ENCODE results near the gene LAD1.

The LAD1 gene

DNA sequence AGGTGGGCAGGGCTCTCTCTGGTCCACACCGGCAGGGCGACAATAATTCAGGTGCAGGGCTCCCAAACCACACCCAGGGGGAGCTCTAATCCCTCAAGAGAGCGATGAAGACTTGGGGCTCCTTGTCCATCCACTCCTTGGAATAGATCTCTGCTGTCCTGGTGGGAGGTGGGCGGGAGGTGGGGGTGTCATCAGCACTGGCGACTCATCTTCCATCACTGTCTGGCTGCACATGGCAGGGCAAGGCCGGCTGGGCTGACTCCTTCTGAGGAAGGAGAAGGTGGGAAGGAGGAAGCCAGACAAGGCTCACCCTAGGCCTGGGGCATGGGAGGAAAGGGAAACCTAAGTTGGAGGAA lies 50.9 kb downstream of the LAD1 start:
- DNase-seq (ENCODE audit: low read depth in 3 of 3) = no peak

DNA sequence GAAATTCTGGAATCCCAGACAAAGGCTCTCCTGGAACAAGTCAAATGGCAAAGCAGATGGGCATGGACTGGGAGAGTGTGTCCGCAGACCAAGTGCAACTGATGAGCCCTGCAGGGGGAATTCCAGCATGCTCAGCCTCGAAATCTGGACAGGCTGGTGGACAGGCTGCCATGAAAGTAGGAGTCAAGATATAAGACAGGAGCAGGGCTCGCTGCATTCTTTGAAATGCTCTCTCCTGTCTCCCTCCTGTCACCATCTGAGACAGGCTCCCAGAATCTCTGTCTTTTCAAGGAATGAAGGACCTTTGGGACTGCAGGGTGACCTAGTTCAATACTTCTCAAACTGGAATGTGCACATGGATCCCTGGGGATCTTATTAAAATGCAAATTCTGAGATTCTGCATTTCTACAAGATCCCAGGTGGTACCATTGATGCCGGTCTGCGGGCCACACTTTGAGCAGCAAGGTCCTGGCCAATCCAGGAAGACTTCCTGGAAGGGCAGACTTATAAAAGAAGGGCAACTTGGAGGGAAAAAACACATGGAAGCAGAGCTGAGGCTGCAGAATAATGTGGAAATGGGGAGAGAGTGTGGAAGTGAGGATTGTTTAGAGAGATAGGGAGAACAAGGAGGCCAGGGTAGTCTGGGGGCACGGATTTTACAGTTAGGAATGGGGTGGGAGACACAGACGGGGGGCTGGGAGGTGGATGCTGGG lies 51.5 kb downstream of the LAD1 start:
- no peak for DNase-seq (ENCODE audit: low read depth in 3 of 3)

DNA sequence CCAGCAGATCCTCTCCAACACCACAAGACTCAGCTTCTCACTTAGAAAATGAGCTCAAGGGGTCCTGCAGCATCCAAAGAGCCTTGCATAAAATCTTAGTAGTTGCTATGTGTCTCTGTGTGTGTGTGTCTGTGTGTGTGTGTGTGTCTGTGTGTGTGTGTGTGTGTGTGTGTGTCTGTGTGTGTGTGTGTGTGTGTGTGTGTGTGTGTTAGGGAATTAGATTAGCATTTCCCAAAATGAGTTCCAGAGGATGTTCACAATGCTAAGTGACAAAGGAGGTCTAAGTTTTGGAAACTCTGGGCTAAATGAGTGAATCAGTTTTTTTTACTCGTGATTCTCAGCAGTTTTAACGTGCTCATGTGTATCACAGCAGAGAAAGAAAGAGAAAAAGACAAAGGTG lies 52.1 kb downstream of the LAD1 start:
- no peak for DNase-seq (ENCODE audit: low read depth in 3 of 3)

DNA sequence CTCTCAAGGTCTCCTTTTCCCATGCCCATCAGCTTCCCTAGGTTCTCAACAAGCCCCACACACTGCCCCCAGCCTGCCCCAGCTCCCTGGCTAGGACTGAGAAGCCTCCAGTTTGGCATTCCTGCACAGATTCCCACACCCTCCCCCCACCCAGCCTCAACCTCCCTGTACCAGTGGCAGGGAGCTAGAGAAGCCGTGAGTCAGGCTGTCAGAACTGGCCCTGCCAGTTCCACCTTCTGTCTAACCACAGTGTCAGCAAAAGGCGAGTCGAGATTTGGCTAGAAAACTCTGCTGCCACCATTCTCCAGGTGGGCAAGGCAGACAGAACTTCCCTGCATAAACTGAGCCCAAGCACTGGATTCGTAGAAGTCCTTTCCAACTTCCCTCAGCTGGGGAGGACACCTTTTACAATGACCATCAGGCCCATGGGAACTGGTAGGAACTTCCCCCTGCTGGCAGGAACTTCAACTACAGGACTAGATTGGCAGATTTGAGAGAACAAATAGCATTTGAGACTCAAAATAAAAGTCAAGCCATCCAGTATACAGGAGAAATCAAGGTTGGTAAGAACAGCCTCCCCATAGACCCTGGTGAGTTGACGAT lies 52.7 kb downstream of the LAD1 start:
- no peak for DNase-seq (ENCODE audit: low read depth in 3 of 3)

DNA sequence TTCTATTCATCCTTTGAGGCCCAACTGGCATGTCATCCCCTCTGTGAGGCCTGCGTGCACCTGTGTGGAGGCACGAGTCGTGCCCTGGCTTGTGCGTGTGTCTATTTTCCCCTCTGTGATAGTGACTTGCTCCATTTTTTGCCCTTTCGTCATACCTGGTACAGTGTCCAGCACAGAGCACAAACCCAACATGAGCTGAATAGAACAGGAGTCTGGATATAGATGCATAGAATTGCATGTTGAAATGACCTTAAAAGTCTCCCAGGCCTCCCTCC lies 54.1 kb downstream of the LAD1 start:
- no peak for DNase-seq (ENCODE audit: low read depth in 3 of 3)

DNA sequence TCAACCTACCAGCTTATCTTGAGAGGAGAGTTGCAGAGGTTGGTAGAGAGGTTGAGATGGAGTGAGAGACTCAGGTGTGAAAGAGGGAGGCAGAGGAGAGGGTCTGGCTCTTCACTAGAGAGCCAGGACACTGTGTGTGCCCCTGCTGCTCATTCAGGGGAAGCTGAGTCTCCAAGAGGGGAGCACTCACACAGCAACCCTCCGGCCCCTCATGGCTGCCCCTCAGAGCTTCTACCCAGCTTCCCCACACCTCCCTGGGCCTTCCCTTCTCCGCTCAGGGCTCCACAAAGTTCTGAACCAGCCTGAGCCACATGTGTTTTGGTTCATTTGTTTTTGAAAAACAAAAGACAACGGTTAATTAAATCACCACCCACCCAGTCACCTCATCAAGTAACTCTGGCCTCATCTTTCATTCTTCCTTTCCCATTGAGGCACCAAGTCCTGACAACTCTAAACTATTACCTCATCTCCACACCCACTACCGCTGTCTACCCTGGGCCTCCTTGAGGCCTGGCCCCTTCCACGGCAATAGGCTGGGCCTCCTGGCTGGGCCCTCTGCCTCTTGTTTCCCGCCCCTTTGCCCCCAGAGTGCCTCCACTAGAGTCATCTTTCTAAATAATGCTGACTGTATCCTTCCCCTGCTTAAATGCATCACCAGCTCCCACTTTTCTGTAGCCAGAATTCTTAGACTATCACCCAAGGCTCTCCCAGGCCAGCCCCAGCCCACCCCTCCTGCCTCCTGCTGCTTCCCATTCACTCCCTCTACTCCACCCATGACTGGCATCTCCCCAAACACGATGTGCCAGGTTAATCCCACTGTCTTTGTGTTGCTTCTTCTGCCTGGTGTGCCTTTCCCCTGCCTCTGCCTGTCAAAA lies 54.7 kb downstream of the LAD1 start:
- no peak for DNase-seq (ENCODE audit: low read depth in 3 of 3)

DNA sequence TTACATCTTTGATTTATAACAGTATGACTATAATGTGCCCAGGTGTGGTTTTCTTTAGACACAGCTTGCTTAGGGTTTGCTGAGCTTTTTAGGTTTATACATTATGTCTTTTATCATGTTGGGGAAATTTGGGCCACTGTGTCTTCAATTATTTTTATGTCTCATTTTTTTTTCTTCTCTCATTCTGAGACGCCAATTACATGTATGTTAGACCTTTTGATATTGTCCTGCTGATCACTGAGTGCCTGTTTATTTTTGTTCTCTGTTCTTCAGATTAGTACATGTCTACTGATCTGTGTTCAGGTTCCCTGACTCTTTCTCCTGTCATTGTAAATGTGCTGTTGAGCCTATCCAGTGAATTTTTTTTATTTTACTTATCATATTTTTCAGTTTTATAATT lies 57.7 kb downstream of the LAD1 start:
- DNase-seq (ENCODE audit: low read depth in 3 of 3) = no peak

DNA sequence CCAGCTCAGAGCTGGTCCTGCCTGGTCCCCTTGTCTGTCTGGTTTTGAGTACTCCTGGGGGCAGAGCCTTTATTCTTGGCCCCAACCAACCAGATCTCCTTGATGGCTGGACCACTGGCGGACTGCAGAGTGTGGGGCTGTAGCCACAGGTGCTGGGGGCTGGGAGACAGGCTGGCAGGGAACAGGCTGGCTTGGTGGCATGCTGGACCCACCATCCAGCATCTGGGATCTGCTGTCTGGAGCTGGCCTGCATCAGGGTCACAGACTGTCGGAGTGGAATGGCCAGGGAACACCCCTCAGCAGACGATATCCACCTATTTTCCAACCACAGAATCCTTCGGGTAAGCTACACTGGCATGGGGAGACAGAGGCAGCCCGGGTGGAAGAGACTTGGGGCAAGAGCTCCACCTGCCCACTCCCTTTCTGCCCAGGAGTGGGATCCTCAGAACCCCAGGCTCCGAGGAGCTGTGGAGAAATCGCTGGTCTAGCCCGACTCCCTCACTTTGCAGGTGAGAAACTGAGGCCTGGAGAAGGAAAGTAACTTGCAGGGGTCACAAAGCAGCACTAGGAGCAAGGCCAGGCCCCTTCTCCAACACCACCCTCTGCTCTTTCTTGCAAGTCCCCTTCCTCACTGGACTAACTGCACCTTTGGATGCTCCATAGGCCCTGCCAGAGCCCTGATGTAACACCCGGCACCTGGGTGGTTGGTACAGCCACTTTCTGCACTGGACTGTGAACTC lies 62.2 kb downstream of the LAD1 start:
- no peak for DNase-seq (ENCODE audit: low read depth in 3 of 3)

DNA sequence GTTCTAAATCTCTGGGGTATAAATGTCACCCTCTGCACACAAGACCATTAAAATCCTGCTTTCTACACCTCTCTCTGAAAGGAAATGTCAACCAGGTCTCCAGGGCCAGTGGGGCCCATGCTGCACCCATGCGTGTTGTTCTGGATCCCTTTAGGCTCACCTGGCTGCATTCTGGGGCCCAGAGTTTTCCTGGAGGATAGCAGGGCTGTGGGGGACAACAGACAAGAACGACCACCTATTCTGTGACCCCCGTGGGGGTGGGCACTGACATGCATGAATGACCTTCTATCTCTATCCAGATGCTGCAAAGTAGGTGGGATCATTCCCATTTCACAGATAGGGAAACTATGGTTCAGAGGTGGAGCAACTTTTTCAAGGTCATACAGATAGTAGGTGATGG lies 63.2 kb downstream of the LAD1 start:
- no peak for DNase-seq (ENCODE audit: low read depth in 3 of 3)

DNA sequence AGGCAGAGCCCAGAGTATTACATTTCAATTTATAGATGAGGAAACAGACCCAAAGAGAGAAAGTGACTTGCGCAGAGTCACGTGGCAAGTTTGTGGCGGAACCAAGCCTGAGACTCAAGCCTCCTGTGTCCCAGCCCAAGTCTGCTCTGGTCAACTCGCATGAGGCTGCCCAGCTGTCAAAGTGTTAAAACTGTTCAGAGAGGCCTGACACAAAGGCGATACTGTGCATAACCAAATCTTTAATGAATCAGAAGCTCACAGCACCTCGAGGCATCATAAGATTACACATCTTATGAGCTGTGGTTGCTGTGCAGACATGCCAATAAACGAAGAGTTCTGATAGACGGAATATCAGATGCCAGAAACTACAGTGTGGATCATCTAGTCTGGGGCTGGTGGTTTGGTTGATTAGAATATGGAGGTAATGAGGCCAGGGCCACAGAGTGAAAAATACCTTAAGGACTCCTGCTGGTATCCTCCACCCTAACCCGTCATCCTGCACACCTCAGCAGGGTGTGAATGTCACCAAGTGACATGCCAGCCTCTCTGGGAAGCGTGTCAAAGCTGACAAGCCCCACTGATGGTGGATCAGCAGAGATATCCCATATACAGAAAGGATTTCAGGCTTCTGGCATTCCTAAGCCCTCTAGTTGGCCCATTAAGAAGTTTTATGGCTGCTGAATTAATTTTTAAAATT lies 63.8 kb downstream of the LAD1 start:
- DNase-seq (ENCODE audit: low read depth in 3 of 3) = no peak

DNA sequence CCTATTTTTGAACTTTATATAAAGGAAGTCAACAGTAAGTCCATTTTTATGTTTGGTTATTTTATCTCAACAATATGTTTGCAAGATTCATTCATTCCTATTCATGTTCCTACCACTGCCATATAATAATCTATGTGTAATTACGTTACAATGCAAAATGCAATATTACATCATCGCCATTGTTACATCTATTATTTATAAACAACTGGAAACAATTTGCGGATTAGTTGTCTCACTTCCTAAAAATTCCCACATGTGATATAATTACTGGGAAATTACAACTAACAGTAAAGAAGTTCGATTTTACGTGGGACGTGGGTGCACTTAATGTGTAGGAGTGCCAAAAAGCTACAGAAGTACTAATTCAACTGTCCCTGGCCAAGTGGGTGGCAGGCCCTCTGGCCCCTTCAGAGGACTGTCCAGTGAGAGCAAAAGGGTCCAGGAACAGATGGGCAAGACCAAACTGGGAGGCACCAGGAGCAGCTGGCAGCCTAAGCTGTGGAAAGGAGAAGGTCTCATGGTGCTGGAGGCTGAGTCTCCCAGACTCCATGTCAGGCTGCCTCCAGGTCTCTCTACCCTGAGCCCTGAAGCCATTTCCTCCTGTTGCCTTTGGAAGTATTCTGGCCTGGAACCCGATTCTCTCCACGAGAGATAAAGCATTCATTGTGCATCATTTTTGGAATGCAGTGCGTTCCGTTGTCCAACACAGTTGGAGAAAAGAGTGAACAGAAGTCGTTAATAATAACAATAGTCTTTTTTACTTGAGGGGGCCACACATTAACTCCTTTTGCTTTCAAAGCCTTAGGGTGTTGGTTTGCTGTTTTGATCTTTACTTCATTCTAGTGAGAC lies 64.6 kb downstream of the LAD1 start:
- DNase-seq (ENCODE audit: low read depth in 3 of 3) = no peak

DNA sequence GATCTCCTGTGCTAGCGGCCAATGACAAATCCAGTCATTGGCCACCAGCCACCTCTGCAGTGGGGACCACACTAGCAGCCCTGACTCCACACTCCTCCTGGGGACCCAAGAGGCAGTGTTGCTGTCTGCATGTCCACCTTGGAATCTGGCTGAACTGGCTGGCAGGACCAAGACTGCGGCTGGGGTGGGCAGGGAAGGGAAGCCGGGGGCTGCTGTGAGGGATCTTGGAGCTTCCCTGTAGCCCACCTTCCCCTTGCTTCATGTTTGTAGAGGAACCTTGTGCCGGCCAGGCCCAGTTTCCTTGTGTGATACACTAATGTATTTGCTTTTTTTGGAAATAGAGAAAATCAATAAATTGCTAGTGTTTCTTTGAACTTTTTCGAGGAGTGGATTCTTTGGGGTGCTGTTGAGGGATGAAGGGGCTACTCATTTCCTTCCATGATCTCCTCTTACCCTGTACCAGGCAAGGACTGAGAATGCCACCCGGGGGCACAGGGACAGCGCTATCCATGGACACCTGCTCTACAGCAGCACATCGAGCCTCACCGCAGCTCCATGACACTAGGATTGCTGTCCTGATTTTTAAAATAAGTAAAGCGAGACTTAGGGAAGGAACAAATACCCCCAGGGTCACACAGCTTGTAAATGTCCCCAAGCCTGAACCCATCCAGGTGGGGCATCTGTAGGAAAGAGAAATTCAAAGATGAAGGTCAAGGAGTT lies 66.3 kb downstream of the LAD1 start:
- DNase-seq (ENCODE audit: low read depth in 3 of 3) = no peak

DNA sequence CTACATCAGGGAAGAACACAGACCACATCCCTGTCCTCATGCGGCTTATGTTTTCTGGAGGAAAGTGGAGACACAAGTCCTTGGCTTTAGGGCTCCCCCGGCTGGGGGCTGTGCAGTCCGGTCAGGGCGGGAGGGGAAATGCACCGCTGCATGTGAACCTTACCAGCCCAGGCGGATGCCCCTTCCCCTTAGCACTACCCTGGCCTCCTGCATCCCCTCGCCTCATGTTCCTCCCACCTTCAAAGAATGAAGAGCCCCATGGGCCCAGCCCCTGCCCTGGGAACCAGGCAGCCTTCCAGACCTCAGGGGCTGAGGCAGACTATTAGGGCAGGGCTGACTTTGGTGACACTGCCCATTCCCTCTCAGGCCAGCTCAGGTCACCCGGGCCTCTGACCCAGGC lies 67.1 kb downstream of the LAD1 start:
- no peak for DNase-seq (ENCODE audit: low read depth in 3 of 3)

DNA sequence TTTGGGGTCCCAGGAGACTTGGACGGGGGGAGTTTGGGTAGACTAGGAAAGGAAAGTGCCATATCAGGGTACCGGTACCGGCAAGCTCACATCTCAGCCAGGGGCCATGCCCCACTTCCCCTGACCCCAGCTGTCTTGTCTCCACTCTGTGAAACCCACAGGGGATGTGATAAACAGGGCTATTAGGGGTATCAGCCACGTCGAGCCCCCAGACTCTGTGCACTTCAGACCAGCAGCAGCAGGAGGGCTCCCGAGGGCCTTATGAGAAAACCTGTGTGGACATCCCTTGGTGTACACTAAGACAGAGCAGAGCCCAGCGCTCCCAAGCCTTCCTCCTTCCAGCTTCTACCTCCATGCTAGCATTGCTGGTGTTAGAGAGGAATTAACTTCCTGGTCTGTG lies 68.0 kb downstream of the LAD1 start:
- DNase-seq (ENCODE audit: low read depth in 3 of 3) = no peak
